HG03108 (cell line): Measurements from ENCODE around the gene SLC5A5.

Experiments used
- ATAC-seq: cut with Tn5 transposase; IDR thresholded peaks from one replicate; pipeline ENCODE4 v1.9.1; 2021; ENCODE audit warnings: moderate library complexity; ENCODE audit not compliant: unreplicated experiment

The SLC5A5 gene

DNA sequence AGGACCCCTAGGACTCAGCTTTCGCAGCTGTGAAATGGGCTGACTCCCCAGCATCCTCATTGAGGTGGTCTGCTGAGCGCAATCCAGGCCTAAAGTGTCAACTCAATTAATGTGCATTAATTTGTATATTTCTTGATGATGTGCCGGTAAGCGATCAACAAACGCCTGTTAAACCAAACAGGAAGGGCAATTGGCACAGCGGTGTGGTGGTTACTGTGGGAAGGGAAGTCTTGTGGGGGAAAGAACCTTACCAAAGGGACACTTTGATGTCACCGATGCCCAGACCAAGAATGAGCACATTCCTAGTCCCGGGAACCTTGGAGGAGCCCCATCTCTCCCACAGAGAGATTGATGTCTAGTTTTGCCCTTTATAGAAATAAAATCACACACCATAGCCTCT, 25.6 kb upstream of the SLC5A5 start:
- no peak for ATAC-seq

- ATAC-seq, result peak; percentile 61
Observed at GRCh38 chr19:17847538-17848366, 24.0 kb upstream of the SLC5A5 start, which contains the start of gene JAK3. JAK3 (minus strand) TSS chr19:17847982; CDS start chr19:17844417, 3,565 bp downstream.

DNA sequence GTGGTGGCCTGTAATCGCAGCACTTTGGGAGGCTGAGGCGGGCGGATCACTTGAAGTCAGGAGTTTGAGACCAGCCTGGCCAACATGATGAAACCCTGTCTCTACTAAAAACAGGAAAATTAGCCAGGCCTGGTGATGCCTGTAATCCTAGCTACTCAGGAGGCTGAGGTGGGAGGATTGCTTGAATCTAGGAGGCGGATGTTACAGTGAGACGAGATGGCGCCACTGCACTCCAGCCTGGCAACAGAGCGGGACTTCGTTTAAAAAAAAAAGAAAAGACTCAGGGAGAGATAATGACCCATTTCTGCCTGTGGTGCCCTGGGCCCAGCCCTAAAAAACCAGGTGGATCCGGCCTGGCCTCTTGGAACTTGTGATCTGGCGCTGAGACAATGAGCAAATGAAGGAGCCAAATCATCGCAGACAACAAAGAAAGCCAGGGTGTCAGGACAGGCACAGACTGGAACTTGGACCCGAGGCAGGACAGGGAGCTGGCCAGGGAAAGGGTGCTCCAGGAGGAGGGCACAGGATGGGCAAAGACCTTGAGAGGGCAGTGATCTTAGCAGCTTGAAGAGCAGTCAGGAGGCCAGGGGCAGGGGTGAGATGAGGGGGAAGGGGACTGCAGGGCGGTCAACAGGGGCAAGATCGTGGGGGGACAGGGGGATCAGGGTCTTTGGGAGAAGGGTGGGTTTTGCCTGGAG, 23.0 kb upstream of the SLC5A5 start:
- ATAC-seq, result no peak

DNA sequence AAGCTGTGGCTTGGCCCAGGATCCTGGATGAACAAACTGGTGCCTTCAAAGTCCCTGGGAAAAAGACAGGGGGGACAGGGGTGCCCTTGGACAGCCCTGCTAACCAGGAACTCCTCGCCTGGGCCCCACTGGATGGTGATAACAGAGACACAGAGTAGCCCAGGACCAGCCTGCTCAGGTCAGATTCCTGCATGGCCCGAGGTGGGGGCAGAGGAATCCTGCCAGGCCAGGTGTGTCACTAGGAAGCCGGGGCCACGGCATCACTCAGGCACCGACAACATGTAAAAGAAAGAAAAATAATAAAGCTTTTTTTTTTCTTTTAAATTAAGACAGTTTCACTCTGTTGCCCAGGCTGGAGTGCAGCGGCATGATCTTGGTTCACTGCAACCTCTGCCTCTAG, 17.7 kb upstream of the SLC5A5 start:
- no peak for ATAC-seq

GRCh38 chr19:17855280-17856152, 16.2 kb upstream of the SLC5A5 start:
- no peak for ATAC-seq

DNA sequence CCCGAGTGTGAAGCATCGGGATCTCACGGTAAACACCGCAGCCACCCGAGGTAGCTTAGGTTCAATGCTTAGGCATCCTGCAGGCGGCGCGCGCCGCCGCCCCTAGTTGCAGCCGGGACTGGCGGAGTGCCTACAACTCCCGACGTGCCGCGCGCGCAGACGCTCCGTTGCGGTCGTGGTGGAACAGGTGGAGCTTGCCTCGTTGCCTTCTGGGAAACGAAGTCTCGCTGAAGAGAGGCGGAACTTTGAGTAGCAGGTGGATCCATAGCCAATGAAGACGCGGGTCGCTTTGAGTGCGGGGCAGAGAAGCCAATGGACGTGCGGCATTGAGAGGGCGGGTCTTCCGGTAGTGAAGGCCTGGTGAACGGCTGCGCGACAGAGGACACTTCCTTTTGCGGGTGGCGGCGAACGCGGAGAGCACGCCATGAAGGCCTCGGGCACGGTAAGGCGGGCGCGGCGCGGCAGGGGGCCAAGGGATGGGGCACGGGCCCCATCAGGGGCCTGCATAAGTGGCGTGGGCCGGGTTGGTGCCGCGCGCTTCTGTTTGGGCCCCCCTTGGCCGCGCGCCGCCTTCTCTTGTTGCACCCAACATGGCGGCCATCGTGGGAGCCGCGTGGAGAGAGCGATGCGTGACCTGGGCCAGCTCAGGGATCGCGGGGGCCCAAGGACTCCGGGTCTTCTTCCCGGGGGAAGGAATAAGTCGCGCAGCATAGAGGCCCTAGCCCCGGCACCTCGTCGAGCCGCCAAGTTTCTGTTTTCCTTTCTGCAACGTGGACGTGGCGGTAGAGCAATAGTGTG, 12.0 kb upstream of the SLC5A5 start, which contains the start of gene RPL18A:
Gene RPL18A, plus strand, starts transcription at position 378 of the 798 bp plus-strand sequence. Its CDS starts 47 bp downstream, at position 425.
- ATAC-seq, result peak; percentile 90

GRCh38 chr19:17860331-17860992, 11.3 kb upstream of the SLC5A5 start:
- ATAC-seq, result no peak

GRCh38 chr19:17860993-17861360, 10.8 kb upstream of the SLC5A5 start:
- no peak for ATAC-seq

GRCh38 chr19:17861542-17862402, 10.0 kb upstream of the SLC5A5 start:
- ATAC-seq, result no peak

DNA sequence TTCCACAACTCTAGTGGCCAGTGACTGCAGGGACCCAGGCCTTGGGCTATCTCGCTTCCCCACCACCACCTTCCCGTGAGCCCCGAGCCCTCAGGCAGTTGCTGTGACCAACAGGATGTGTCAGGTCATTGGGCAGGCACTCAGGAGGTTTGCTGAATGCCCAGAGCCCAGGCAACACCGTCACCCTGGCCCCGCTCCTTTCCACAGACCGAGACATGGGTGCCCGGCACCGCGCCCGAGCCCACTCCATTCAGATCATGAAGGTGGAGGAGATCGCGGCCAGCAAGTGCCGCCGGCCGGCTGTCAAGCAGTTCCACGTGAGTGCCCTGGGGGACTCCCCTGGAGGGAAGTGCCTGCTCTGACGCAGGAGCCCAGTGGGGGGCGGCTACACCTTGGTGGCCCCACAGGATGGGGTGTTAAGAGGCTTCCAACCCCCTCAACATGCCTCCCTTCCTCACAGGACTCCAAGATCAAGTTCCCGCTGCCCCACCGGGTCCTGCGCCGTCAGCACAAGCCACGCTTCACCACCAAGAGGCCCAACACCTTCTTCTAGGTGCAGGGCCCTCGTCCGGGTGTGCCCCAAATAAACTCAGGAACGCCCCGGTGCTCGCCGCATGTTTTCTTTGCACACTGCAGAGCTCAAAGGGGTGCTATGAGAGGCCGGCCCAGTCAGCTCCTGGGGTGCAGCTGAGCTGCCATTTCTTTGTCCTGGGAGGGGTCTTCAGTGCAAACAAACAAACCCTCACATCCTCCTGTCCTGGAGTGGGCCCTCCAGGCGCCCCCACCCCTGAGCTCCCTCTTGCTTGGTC, 8.8 kb upstream of the SLC5A5 start:
- no peak for ATAC-seq

GRCh38 chr19:17863520-17864182, 8.1 kb upstream of the SLC5A5 start:
- ATAC-seq, result no peak

DNA sequence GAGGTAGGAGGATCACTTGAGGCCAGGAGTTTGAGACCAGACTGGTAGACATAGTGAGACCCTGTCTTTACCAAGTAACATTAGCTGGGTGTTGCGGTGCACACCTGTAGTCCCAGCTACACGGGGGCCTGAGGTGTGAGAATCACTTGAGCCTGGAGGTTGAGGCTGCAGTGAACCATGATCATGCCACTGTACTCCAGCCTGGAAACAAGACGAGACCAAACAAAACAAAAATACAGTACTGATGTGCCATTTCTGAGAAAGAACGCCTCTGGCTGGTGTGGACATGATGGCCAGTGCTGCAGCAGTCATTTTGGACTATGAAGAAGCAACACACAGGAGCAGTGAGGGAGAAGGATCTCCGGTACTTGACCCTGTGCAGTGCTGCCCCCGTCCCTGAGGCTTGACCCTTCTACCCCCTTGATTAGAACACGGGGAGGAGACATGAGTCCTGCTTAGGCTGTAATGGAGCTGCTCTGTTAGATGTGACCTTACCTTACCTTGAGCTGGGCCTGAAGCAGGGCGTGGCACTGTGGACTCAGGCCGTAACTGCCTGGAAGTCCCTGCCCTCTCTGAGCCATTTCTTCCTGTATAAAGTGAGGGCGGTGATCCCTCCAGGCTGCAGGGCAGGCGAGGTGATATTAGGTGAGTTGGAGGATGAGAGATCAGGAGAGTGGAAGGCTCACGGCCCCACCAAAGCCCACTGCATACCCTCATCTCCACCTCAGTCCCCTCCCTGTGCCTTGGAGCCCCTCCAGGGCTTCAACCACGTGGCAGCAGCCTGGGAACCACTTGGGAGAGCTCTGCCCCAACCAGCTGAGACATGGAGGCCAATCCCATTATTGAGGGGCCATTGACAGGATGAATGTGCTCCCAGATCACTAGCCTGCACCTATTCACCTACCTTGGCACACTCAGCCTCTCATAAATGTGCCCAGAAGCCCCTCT, 6.1 kb upstream of the SLC5A5 start:
- ATAC-seq, result no peak

- no peak for ATAC-seq
Observed at GRCh38 chr19:17866312-17866963, 5.3 kb upstream of the SLC5A5 start.

DNA sequence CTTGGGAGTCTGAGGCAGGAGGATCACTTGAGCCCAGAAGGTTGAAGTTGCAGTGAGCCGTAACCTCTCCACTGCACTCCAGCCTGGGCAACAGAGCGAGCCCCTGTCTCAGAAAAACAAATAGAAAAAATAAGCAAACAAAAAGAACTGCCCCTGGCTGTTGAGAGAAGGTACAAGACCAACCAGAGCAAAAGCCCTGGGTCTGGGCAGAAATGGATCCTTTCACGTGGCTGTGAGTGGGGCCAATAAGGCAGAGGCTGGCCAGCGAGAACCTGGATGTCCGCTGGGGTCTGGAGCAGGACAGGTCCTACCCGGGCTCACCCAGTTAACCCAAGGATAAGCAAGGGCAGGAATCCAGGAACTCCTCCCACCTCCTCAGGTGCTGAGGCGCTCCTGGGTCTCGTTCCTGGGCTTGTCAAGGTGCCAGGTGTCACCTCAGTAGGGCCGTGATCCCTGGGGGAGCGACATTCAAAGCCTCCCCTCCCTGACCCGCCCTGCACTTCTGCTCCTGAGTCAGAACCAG, 4.7 kb upstream of the SLC5A5 start:
- no peak for ATAC-seq

- ATAC-seq, result no peak
Observed at GRCh38 chr19:17868669-17869068, 3.1 kb upstream of the SLC5A5 start.
